Measurements from ENCODE around the gene UGT3A2.
"Not testable (repeated sequence)": the region's sequence is repeated elsewhere in the genome, so short reads cannot be mapped to it uniquely, and the experiment has no call there.

Gene UGT3A2

GRCh38 chr5:36049949-36050348, 16.7 kb downstream of the UGT3A2 start:
- DNase-seq: no peak

- DNase-seq: no peak
These were observed 19.1 kb downstream of the UGT3A2 start for GRCh38 chr5:36047384-36048160.

- no peak for DNase-seq
These were observed 20.8 kb downstream of the UGT3A2 start for GRCh38 chr5:36045895-36046294.

GRCh38 chr5:36041537-36041845, 25.2 kb downstream of the UGT3A2 start:
- no peak for DNase-seq

- DNase-seq: no peak
These were observed 25.8 kb downstream of the UGT3A2 start for GRCh38 chr5:36040651-36041536.

- no peak for DNase-seq
These were observed 31.0 kb downstream of the UGT3A2 start for GRCh38 chr5:36035696-36036095.

- not testable (repeated sequence) for DNase-seq
These were observed 32.0 kb downstream of the UGT3A2 start for GRCh38 chr5:36034536-36035134.

GRCh38 chr5:36033486-36033885, 33.2 kb downstream of the UGT3A2 start:
- no peak for DNase-seq

GRCh38 chr5:36033047-36033446, 33.6 kb downstream of the UGT3A2 start:
- DNase-seq: no peak

GRCh38 chr5:36031223-36031622, 35.5 kb downstream of the UGT3A2 start:
- DNase-seq: no peak

GRCh38 chr5:36029914-36030313, 36.8 kb downstream of the UGT3A2 start:
- no peak for DNase-seq

- no peak for DNase-seq
These were observed 37.7 kb downstream of the UGT3A2 start for GRCh38 chr5:36028816-36029465.

- no peak for DNase-seq
These were observed 39.0 kb downstream of the UGT3A2 start for GRCh38 chr5:36027711-36028110.

- no peak for DNase-seq
These were observed 39.8 kb downstream of the UGT3A2 start for GRCh38 chr5:36026706-36027465.

- not testable (repeated sequence) for DNase-seq
These were observed 44.4 kb downstream of the UGT3A2 start for GRCh38 chr5:36022246-36022645.

- not testable (repeated sequence) for DNase-seq
These were observed 47.1 kb downstream of the UGT3A2 start for GRCh38 chr5:36019584-36019983.

- no peak for DNase-seq
These were observed 49.1 kb downstream of the UGT3A2 start for GRCh38 chr5:36017622-36018021.

- no peak for DNase-seq
These were observed 49.7 kb downstream of the UGT3A2 start for GRCh38 chr5:36017004-36017403.

GRCh38 chr5:36013182-36013581, 53.5 kb downstream of the UGT3A2 start:
- DNase-seq: no peak

- DNase-seq: no peak
These were observed 57.0 kb downstream of the UGT3A2 start for GRCh38 chr5:36009698-36010097.

- DNase-seq: no peak
These were observed 59.3 kb downstream of the UGT3A2 start for GRCh38 chr5:36007366-36007765.

GRCh38 chr5:36006163-36006562, 60.5 kb downstream of the UGT3A2 start:
- DNase-seq: no peak
